ENCODE measurements around the gene IGFL2.
"Not testable (repeated sequence)": the region's sequence is repeated elsewhere in the genome, so short reads cannot be mapped to it uniquely, and the experiment has no call there.

IGFL2 gene

DNA sequence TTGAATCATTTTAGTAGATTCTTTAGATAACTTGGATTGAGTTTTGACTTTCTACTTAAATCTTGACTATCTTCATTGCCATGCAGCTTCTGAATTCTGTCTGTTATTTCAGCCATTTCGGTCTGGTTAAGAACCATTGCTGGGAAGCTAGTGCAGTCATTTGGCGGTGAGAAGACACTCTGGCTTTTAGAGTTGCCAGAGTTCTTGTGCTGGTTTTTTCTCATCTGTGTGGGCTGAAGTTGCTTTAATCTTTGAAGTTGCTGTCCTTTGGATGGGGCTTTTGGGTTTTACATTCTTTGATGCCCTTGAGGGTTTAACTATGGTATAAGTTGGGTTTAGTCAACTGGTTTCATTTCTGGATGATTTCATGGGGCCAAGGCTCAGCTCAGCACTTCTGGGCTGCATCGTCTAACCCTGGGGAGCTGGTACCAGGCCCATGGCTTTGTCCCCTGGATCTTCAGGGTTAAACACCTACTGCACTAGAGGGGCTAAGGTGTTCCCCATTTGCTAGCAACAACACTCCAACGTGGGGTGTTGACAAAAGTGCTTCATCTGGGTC, 10.0 kb upstream of the IGFL2 start:
- H3K4me3 ChIP-seq (ENCODE audit: low read depth, low read length), result no peak overlapping the region
- DNase-seq (ENCODE audit: low read depth), result no peak

DNA sequence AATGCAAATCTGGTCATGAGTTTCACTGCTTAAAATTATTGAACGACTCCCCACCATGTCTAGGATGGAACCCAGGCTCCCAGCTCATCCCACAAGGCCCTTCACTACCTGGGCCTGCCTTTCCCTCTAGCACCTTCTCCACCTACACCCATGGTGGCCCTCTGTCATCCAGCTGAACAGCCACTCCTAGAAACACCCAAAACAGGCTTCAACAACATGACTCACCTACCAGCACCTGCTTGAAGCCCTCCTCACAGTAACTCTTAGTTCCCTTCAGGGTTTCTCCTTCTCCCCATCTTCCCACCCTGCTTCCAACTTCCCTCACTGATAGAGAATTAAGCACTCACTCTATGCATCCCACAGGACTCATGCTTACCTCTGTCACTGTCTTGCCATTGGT, 6.6 kb upstream of the IGFL2 start:
- no peak overlapping the region for H3K4me3 ChIP-seq (ENCODE audit: low read depth, low read length)
- no peak for DNase-seq (ENCODE audit: low read depth)

GRCh38 chr19:46142294-46142693, 5.7 kb upstream of the IGFL2 start:
- no peak overlapping the region for H3K4me3 ChIP-seq (ENCODE audit: low read depth, low read length)
- no peak for DNase-seq (ENCODE audit: low read depth)

DNA sequence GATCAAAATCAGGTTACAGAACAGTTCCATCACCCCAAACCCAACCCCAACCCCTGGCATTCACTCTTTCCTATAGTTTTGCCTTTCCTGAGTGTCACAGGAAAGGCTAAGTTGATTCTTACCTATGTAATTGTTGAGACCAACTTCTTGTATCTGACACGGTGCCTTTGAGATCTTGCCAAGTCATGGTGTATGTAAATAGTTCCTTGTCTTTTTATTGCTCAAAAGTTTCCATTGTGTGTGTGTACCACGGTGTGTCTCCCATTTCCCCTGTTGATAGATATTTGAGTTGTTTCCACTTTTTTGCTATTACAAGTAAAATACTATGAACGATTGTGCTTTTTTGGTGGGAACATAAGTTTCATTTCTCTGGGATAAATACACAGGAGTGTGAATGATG, 3.3 kb upstream of the IGFL2 start:
- DNase-seq (ENCODE audit: low read depth), result no peak
- H3K4me3 ChIP-seq (ENCODE audit: low read depth, low read length), result no peak overlapping the region

DNA sequence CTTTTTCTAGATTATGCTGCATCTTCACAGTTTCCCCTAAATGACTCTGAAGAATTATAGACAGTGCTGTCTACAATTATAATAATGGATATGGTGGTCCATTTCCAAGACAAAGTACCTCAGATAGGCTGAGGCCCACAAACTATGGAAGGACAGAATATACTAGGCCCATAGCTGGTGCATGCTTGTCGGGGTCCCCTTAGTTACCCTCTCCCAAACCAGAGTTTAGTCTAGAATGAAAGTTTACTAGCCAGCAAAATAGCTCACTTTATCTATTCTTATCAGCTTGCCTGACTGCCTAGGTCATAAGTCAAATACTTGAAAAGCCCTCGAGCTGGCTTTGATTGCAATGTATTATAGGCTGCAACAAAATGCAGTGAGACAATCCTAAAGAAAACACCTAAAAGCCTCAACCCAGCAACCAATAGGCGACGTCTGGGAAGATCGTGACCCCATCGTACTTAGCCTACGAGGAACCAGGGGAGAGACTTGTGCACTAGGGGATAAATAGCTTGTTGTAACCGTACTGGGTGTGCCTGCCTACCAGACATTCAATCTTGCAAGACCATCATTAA, 785 bp upstream of the IGFL2 start:
- DNase-seq (ENCODE audit: low read depth), result no peak
- no peak overlapping the region for H3K4me3 ChIP-seq (ENCODE audit: low read depth, low read length)

DNA sequence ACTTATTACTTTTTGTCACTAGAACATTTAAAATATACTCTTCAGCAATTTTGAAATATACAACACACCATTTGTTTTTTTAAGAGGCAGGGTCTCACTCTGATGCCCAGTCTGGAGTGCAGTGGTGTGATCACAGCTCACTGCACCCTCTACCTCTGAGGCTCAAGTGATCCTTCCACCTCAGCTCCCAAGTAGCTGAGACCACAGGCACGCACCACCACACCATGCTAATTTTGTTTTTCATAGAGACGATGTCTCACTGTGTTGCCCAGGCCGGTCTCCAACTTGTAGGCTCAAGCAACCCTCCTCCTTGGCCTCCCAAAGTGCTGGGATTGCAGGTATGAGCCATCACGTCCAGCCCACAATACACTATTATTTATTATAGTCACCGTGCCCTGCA, 2.6 kb downstream of the IGFL2 start:
- DNase-seq (ENCODE audit: low read depth), result no peak
- no peak overlapping the region for H3K4me3 ChIP-seq (ENCODE audit: low read depth, low read length)

DNA sequence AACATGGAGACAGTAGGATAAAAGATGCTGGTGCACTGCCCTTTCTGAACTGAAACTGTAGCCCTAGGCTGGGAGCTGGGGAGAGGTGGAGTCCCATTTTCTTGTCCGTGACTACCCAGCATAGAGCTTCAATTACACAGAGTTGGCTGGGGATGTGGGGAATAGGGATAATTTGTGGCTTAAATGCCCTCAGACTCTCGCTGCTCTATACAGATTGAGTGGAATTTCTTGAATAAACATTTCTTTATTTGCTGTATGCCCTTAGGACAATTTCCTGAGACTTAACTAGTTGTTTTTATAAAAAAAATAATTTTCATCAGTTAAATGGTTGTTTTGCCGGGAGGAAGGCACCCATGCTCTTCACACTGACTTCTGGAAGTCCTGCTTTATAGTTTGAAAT, 7.2 kb downstream of the IGFL2 start:
- DNase-seq (ENCODE audit: low read depth), result no peak
- no peak overlapping the region for H3K4me3 ChIP-seq (ENCODE audit: low read depth, low read length)

DNA sequence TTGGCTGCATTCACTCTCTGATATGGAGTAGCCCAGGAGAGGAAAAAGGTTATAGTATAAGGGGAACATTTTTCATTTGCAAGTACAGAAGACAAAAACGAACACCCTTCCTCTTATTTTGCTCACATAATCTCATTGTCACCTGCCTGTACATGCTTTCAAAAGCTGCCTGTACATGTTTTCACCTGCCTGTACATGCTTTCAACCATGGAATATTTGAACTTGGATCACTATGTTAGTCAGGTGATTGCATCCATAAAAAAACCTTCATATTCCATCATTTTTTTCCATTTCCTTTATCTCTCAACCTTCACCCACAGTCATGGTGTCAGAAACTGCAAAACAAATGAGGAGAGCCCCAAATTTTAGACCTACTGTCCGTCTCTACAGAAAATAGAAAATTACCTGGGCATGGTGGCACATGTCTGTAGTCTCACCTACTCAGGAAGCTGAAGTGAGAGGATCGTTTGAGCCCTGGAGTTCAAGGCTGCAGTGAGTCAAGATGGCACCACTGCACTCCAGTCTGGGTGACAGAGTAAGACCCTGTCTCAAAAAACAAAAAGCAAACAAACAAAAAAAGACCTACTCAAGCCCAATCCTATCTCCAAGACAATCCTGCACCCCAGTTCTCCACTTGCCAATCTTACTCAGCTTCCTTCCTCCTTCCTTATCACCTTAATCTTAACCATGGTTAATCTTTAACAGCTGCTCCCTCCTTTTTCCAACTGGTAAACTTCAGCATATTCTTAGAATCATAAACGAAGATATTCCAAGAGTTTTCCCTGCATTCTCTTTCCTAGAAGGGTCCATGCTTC, 11.6 kb downstream of the IGFL2 start:
- DNase-seq (ENCODE audit: low read depth), result no peak
- H3K4me3 ChIP-seq (ENCODE audit: low read depth, low read length), result no peak overlapping the region

DNA sequence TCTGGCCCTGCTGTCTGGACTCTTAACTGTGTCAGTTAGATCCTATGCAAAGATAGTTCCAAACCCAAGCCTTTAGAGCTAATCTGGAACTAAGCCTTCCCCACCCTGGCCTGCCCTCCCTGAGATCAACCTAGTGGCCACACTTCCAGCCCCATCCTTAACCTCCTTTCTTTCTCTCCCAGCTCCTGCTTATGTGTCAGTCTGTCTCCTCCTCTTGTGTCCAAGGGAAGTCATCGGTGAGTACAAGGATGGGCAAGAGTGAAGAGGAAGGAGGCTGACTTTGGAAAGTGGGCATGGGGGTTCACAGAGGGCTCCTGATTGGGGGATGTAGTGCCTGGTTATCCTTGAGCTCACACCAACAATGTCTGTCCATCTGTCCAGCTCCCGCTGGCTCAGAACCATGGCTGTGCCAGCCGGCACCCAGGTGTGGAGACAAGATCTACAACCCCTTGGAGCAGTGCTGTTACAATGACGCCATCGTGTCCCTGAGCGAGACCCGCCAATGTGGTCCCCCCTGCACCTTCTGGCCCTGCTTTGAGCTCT, 12.3 kb downstream of the IGFL2 start:
- DNase-seq (ENCODE audit: low read depth), result no peak
- no peak overlapping the region for H3K4me3 ChIP-seq (ENCODE audit: low read depth, low read length)

GRCh38 chr19:46161642-46162257, 13.7 kb downstream of the IGFL2 start:
- DNase-seq (ENCODE audit: low read depth); H3K4me3 ChIP-seq (ENCODE audit: low read depth, low read length): not testable (repeated sequence)

GRCh38 chr19:46162731-46163130, 14.7 kb downstream of the IGFL2 start:
- no peak overlapping the region for H3K4me3 ChIP-seq (ENCODE audit: low read depth, low read length)

DNA sequence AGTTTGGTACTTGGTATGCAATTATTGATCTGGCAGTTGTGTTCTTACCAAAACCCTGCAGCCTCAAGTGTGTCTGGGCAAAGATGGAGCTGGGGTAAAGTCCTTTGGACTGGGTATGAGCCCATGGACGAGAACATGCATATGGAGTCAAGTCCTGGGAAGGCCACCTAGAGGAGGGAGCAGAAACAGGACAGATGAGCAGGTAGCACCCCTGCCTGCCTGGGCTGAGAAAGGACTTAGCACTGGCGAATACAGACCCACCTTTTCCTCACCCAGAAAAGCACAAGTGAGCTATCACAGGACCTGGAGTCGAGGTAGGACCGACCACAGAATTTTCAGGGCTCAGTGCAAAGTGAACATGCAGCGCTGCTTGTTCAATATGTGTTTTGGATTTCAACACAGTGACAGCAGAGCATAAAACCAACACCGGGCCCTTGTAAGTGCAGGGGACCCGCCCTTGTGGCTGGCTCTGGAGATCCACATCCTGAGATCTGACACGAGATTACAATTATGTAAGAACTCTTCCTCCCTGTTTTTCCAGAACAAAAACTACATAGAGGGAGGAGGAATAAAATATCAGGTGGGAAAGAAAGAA, 25.9 kb downstream of the IGFL2 start:
- DNase-seq (ENCODE audit: low read depth), result no peak

More at GRCh38 chr19:46162731-46163130, 14.7 kb downstream of the IGFL2 start:
- DNase-seq (ENCODE audit: low read depth), result no peak

DNA sequence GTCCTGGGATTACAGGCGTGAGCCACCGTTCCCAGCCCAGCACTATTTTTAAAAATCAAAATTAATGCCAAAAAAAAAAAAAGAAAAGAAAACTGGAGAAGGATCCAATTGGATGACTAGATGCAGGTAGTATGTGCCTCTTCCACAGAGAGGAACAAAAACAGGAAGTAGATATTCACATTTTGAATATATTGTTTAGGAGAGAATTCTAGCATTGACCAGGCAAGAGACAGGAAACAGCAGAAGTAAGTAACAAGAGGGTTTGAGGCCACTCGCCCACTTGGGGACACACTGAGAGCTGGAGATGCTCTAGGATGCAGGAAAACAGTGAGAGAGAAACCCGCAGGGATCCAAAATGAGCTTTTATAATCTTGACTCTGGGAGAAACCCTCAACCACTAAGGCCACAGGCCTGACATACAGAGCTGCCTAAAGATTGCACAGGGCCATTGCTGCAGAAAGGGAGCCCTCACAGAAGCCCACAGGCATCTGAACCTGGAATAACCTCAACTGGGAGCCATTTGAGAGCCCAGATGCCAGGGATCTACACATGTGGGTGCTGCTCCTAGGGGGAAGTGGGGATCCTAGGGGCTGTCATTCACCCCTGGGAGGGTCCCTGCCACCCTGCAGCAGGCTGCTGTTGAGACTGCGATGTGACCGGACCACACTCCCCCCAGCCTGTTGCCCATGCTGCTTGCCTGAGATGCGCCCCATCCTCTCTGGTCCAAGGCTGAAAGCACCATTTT, 28.2 kb downstream of the IGFL2 start:
- no peak overlapping the region for H3K4me3 ChIP-seq (ENCODE audit: low read depth, low read length)
- DNase-seq (ENCODE audit: low read depth), result no peak

More for the DNA sequence above, 25.9 kb downstream of the IGFL2 start:
- no peak overlapping the region for H3K4me3 ChIP-seq (ENCODE audit: low read depth, low read length)

GRCh38 chr19:46179076-46179759, 31.2 kb downstream of the IGFL2 start:
- no peak overlapping the region for H3K4me3 ChIP-seq (ENCODE audit: low read depth, low read length)
- DNase-seq (ENCODE audit: low read depth), result no peak

DNA sequence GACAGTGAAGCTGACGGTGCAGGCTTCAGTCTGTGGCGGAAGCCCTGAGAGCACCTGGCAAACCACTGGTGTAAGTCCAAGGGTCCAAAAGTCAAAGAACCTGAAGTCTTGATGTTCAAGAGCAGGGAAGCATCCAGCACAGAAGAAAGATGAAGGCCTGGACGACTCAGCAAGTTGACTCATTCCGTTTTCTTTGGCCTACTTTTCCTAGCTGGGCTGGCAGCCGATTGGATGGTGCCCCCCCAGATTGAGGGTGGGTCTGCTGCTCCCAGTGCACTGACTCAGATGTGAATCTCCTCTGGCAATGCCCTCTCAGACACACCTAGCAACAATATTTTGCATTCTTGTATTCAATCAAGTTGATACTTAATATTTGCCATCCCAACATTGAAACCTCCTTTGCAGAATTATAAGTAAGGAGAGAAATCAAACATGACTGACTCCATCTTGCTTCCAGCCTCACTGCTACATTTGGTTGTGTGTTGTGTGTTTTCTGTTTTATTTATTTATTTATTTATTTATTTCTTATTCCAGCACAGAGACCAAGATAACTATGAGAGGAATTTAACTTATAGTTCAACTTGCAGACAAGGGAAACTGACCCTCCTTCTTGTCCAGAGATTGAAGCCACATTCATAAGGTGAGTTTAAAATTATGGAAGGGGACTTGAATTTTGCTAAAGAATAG, 32.8 kb downstream of the IGFL2 start:
- no peak overlapping the region for H3K4me3 ChIP-seq (ENCODE audit: low read depth, low read length)
- DNase-seq (ENCODE audit: low read depth), result peak; percentile 16

GRCh38 chr19:46181388-46181779, 33.3 kb downstream of the IGFL2 start:
- DNase-seq (ENCODE audit: low read depth), result peak; percentile 16

GRCh38 chr19:46182476-46182875, 34.4 kb downstream of the IGFL2 start:
- H3K4me3 ChIP-seq (ENCODE audit: low read depth, low read length), result no peak overlapping the region
- DNase-seq (ENCODE audit: low read depth), result no peak

More at GRCh38 chr19:46181388-46181779, 33.3 kb downstream of the IGFL2 start:
- H3K4me3 ChIP-seq (ENCODE audit: low read depth, low read length), result no peak overlapping the region

Data from skeletal muscle cell (primary cell).